HG03139 (cell line): ENCODE data around the gene DIAPH2.
A peak's percentile ranks its signal among the peaks of the same experiment; 100 is the strongest.

ENCODE experiments used
- ATAC-seq: cut with Tn5 transposase; IDR thresholded peaks from one replicate; pipeline ENCODE4 v1.9.1; 2021; ENCODE audit not compliant: unreplicated experiment

Gene DIAPH2

DNA sequence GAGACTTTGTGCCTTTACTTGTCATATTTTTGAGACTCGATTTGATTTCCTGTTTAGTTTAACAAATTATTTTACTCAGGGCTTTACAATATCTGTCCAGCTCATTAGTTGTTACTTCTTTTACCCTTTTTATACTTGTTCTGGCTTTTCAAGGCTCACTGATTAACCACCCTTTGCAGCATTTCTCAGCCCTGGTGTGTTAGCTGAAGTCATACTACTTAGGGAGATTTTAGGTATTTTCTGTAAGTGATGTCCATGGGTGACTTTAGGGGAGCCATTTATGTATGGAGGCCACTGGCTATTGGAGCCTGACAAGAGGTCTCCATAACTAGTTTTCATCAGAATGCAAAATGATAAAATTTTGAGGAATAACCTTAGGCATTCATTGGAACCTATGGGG is 346.3 kb downstream of the DIAPH2 start:
- no peak for ATAC-seq

DNA sequence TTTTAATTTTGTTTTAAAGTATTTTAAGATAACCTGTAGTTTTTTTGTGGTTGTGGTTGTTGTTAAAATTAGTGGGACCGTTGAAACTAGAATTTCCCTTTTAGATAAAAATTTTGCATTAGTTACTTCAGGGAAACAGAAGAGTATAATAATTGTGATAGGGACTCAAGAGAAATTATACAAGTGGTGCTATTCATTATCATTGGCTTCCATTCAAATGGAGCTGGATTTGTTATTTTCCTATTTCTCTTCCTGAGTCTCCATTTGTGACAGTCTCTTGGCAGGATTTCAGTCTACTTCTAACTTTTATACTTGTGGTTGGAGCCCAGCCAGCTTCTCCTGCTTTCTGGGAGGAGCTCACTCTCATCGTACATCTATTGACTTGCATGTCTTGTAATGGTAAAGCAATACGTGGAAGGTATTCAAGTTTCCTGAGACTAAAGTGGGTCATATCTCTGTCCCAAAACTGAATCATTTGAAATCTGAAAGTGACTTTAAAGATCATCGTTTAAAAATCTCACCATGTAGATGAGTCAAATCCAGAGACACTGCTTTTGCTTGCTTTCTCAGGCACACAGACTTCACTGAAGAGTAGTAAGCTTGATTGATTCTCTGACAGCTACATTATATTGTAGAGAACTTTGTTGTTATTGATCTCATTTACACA is 354.9 kb downstream of the DIAPH2 start:
- peak; percentile 75 for ATAC-seq

- ATAC-seq: no peak
These were observed 360.8 kb downstream of the DIAPH2 start for GRCh38 chrX:97045470-97045869.

- no peak for ATAC-seq
These were observed 362.2 kb downstream of the DIAPH2 start for GRCh38 chrX:97046867-97047266.

- no peak for ATAC-seq
These were observed 365.8 kb downstream of the DIAPH2 start for GRCh38 chrX:97050392-97050791.

GRCh38 chrX:97057349-97057909 is 372.8 kb downstream of the DIAPH2 start:
- no peak for ATAC-seq

GRCh38 chrX:97060020-97060419 is 375.4 kb downstream of the DIAPH2 start:
- ATAC-seq: no peak

DNA sequence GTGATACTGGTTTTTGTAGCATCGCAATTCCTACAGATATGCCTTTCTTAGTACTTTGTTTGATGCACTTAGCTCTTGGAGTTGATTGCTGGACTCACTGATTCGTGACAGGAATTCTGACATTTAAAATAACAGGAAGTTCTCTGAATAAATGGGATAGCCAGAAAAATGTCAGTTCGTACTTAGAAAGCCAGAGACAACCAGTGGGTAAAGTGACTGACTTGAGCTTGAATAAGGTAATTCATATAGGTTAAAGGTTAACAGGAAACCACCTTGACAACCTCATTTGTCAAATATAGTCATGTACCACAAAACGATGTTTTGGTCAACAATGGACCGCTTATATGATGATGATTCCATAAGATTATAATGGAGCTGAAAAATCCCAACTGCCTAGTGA is 380.4 kb downstream of the DIAPH2 start:
- ATAC-seq: no peak

DNA sequence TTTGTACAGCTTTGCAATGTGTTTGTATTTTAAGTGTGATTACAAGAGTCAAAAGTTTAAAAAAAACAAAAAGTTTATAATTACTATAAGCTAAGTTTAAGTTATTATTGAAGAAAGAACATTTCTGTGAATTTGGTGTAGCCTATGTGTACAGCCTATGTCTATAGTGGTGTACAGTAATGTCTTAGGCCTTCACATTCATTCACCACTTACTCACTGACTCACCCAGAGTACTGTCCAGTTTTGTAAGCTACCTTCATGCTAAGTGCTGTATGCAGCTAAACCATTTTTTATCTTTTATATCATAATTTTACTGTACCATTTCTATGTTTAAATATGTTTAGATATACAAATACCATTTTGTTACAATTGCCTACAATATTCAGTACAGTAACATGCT is 381.3 kb downstream of the DIAPH2 start:
- ATAC-seq: no peak

DNA sequence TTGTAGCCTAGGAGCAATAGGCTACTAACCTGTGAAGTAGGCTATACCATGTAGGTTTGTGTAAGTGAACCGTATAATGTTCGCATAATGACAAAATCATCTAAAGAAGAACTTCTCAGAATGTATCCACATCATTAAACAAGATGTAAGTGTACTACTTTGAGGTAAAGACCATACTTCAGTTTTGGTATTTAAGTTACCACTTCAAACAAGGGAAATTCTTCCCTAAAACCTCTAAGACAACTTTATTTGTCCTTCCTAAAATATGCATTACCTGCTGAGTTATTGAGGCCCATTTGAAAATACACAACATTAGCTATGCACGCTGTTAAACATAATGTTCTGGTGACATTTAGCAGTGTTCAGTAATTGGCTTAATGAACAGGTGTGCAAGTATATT is 381.7 kb downstream of the DIAPH2 start:
- no peak for ATAC-seq

GRCh38 chrX:97070346-97070745 is 385.7 kb downstream of the DIAPH2 start:
- no peak for ATAC-seq

DNA sequence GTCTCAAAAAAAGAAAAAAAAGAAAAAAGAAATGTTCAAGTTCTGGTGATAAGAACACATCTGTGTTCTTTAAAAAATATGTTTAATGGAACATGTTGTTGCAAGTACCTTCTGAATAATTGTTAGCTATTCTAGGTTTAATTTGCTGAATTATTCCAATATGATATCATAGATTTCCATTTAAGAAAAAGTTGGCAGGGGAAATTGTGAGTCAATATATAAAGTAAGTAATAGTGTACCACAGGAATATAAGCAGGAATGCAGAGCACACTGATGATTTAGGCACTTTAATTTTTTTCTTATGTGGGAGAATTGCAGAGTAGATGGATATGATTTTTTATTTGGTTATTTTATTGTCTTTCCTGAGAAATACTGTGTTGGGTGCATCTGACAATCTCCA is 389.8 kb downstream of the DIAPH2 start:
- ATAC-seq: no peak

GRCh38 chrX:97089116-97089515 is 404.5 kb downstream of the DIAPH2 start:
- no peak for ATAC-seq

DNA sequence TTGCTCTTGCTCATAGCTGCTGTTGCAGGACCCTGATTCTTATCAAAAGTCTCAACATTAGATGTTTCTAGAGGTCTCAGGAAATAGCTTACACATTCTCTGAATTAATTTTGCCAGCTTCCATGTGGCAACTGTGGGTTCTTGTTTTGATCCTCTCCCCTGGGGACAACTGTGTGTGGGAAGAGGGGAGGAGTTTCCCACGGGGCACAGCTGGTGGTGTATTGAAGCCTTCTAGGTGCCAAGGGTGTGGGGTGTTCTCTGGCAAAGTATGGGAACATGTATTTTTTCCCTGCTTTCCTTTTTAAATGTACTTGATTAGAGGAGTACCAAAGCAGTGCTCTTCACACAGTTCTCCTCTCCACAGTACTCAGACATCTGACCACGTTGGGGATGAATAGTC is 411.7 kb downstream of the DIAPH2 start:
- no peak for ATAC-seq

- no peak for ATAC-seq
These were observed 418.3 kb downstream of the DIAPH2 start for GRCh38 chrX:97102938-97103337.

- ATAC-seq: no peak
These were observed 425.1 kb downstream of the DIAPH2 start for GRCh38 chrX:97109730-97110129.

- ATAC-seq: no peak
These were observed 432.9 kb downstream of the DIAPH2 start for GRCh38 chrX:97117572-97117971.

GRCh38 chrX:97119474-97120109 is 434.9 kb downstream of the DIAPH2 start:
- ATAC-seq: no peak

DNA sequence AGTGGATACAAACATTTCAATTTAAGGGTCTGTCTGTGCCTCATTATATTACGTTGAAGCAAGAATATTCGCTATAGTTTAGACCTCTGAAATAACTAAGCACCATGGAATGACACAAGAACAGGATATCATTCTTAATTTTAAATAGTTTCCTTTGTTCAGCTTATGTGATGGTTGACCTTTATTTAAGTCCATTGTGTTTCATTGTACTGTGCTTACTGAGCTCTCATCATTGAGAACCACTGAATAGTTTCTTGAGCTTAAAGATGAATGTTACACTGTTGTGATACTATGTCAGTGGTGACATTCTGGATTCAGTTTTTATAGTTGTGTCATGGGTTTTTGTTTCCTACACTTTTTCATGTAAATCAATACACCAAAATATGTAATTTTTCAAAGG is 438.4 kb downstream of the DIAPH2 start:
- no peak for ATAC-seq

GRCh38 chrX:97126020-97126419 is 441.4 kb downstream of the DIAPH2 start:
- ATAC-seq: no peak

DNA sequence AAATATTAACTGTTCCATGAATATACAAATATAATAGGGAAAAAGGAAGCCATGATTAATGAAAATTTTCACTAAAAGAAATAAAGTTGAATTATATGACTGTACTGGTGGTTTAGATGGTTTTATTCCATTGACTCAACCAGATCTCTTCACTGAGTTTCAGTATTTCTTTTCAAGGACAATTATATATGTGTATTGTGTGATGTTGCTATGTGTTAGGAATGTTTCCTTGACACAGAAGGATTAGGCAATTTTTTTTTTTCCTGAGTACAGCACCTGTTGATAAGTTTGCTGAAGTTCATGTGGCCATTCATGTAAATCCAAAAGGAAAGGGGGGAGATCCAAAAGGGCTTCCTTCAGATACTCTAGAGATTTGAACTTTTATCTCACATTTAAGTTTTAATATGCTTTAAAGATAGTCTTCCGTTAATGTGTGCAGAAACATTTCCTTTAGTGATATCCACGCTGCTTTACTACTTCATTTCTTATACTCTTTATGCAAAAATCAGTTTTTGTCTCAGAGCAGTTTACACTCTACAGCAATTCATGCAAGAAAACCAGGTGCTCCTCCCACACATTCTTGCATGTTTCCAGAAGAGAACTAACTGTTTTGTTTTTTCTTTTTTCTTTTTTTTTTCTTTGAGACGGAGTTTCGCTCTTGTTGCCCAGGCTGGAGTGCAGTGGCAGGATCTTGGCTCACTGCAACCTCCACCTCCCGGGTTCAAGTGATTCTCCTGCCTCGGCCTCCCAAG is 448.2 kb downstream of the DIAPH2 start:
- no peak for ATAC-seq

DNA sequence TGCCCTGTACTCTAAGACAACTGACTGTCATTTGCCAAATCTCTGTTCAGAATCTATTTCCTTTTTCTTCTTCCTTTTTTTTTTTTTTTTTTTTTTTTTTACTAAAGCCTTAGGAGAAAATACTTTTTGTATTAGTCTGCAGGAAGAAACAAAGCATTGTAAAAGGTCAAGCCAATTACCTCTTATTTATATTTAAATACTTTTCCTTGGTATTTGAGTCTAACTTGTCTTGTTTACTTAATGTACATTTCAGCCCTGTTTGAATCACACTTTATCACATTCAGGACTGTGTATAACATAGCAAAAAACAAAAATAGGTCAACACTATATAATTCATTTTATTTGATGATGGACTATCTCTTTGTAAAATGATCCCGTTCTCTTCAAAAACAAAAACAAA is 461.3 kb downstream of the DIAPH2 start:
- ATAC-seq: no peak
